GM21515 (cell line): Measurements from ENCODE around the gene LIF.

Experiments
- ATAC-seq: cut with Tn5 transposase; IDR thresholded peaks from one replicate; pipeline ENCODE4 v1.9.1; 2021; ENCODE audit not compliant: unreplicated experiment

LIF gene

DNA sequence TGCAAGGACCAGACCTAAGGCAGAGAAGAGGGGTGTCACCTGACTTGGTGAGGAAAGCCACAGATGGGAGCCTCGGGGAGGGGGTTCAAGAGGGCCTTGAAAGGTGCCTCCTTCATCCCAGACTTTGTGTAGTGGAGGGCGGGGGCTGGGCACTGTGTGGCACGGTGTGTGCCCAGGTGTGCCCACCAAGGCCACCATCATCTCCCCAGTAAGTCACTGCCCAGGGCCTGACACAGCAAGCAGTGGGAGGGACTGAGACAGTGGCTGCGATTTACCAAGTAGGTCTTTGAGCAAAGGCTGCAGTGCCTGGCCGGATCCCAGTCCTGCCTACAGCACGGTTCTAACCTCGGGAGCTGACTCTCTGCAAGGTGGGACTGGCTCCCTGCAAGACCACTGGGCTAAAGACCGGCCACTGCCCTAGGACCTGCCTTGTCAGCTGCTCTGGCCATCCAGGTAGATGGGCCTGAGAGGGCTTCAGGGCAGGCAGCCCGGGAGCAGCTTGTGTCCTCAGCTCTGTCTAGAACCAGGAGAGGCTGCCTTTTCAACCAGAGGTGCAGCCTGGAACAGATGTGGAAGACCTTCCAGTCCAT, 18.7 kb upstream of the LIF start:
- no peak for ATAC-seq

DNA sequence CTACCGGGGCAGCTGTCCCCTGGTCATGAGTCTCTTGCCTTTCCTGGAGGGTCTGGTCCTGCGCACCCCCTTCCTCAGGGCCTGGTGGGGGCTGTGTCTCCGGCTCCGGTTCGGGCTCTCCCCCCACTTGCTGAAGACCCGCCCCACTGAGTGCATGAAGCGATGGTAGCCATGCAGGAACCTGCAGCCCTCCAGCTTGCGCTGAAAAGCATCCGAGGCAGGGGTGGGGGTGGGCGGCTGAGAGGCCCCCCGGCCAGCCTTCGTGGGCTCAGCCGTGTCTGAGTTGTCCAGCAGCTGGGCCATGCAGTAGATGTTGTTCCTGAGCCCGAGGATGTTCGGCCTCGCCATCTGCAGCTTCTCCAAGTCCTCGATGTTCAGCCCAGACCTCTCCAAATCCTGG, 17.3 kb upstream of the LIF start:
- no peak for ATAC-seq

- no peak for ATAC-seq
Measured at GRCh38 chr22:30262917-30263741, 16.6 kb upstream of the LIF start.

DNA sequence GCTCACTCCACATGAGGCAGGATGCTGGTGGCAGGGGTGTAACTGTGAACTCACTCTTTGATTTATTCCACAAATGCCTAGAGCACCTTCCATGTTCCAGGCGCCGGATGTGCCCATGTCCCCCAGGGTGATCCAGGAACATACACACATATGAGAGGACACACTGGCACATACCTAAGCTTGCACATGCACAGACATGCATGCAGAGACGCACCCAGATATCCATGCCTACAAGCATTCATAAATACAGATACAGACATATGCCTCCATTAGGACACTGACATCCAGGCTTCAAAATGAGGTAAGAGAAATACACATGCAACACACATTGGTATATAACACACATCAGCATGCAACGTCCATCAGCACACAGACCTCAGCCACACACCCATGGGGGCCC, 15.6 kb upstream of the LIF start:
- ATAC-seq: no peak

GRCh38 chr22:30261134-30261533, 14.6 kb upstream of the LIF start:
- no peak for ATAC-seq

GRCh38 chr22:30260682-30261081, 14.1 kb upstream of the LIF start:
- ATAC-seq: no peak

DNA sequence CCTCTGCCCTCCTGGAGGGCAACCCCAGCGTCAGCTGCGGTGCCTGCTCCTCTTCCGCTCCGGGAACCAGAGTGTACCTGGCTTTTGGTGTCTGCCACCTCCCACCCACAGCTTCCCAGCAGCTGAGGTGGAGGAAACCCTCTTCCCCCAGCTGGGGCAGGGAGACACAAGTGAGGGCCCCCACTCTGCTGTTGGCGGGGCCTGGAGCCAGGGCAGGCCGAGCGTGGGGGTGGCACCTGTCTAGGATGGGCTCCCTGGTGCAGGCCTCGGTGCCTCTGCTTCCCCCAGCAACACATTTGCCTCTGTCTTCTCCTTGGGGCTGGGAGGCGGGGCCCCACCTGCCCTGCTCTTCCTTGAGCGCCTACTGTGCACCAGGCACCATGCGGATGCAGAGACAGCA, 13.7 kb upstream of the LIF start:
- ATAC-seq: no peak

GRCh38 chr22:30254314-30254713, 7.8 kb upstream of the LIF start:
- no peak for ATAC-seq

DNA sequence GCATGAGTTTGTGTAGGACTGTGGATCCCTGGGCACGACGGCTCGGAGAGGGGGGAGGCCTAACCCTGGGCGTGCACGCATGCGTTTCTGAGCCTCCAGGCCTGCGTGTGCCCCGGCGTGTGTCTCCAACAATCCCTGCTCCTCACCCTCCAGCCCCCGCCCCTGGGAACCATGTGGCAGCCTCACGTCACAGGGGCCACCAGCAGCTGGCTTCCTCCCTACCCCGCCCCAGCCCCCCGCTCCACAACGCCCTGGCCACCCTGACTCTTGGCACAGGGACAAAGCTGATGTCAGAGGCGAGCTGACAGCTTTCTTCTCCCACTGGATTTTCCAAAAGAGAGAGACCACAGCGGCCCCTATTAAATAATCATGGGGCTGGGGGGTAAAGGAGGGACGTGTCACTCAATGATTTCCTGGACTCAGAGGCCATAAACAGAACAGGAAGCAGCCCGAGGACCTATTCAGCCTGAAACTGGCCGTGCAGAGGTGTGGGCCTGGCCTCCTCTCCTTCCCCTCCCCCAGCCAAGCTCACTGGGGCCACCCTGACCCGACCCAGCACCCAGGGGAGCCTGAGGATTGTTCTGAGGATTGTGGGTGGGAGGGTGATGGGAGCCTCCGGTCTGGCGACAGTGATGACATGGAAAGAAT, 6.8 kb upstream of the LIF start:
- no peak for ATAC-seq

- ATAC-seq: no peak
Measured at GRCh38 chr22:30252411-30253204, 6.0 kb upstream of the LIF start.

DNA sequence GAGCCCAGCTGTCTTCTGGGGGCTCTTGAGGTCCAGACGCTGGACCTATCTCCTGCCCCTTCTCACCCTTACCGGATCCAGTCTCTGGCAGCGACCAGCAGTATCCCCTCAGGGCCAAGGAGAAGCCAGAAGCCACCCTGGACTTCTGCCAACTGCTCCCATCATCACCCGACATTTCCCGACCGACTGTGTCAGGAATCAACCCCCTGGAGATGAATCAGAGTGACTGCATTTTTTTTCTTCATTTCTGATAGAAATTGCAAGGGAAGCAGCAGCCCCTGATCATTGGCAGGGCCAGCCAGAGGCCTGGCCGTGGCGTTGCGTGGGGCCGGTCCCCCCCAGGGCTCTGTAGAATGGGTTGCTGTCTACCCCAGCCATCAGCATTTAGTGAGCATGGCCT, 5.2 kb upstream of the LIF start:
- ATAC-seq: no peak

DNA sequence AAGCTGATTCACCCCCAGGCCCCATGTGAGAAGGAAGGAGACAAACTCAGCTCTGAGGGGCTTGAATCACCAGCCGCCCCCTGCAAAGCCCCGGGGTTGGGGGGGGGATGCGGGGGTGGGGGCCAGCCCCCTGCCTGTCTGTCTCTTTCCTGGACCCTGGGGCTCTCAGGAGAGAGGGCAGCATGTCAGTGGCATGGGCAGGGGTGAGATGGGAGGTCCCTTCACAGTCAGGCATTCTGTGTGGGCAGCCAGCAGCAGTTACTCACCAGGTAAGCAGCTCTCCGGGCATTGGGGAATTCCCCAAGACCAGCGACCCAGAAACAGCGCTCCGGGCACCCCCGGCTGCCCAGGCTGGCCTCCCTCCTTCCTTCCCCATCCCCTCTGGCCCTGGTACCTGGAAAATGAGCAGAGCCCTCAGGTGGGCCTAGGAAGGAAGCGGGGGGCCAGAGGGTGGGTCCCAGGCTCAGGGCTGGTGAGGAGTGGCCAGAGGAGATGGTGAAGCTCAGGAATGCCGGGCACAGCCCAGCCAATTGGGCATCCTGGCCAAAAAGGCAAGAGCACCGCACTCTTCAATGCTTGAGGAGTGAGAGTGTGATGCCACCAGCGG, 4.2 kb upstream of the LIF start:
- ATAC-seq: no peak

DNA sequence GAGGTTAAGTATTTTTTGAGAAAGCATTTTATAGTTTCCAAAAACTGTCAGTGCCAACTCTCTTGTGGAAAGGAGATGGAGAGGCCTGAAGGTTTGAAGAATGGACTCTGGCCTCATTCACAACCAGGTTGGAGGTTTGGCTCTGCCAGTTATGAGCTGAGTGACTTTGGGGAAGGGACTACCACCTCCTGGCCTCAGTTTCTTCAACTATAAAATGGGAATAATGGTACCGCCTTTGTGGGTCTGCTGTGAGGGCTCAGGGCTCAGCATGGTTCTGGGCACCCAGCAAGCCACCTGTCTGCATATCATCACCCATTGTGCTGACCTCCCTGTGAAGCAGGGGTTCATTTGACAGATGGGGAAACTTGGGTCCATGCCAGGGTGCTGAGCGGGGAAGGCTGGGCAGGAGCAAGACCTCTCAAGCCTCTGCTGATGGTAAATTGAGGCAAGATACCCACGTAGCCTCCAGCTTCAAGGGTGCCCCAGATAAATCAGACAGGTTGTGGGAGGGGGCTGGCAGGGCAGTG, 3.5 kb upstream of the LIF start:
- ATAC-seq: no peak

DNA sequence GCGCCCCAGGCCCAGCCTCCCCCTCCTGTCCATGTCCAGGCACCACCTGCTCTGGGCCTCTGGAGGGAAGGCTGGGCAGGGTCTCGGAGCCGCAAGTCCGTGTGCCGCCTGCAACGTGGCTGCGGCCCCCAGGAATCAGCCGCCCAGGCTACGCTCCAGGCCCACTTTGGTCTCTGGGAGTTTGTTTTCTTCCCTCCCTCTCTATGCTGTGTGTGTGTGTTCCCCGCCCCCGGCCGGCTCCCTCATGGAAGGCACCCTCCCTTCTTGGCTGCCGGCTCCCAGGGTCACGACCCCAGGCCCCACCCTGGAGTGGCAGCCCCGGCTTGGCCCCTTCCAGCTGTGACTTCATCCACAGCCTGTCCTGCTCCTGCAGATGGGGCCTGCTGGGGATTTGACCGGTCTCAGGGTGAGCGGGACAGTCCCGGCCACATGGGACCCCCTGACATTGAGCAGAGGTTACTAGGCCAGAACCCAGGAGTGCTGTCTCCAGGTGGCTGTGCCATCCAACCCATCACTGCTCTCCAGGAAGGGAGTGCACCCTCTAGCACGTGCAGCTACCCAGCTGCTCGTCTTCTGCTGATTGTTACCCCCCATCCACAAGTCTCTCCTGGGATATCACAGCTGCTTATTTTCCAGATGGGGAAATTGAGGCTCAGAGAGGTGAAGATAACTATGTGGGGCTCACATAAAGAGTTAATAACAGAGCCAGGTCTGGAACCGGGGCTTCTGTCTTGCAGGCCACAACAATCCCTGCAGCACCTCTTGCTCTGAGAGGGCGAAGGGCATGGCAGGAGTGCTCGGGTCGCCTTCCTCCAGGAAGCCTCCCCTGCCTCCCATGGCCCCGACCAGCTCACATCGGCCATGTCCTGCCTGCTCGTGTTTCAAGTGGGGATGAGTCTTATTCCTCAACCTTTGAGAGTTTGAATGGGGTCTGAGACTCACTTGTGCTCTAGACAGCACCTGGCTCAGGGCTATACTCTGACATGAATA, 2.8 kb upstream of the LIF start:
- no peak for ATAC-seq

GRCh38 chr22:30248484-30248883, 1.9 kb upstream of the LIF start:
- ATAC-seq: no peak

DNA sequence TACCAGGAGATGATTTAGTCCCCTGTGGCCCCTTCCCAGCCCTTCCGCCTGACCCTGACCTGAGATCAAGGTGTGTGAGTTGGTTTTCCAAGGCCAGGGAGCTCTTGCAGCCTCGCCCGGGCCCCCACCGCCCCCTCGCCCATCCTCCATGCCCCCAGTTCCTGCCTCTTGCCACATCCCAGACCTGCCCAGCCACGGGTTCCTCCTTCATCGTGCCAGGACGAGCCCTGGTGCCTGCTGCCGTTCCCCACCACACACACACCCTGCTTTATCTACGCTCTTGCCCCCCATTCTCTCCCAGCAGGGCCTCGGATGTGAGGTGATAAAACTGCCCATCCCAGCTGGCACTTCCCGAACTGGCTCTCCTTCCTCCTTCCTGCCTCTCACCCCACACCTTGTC, 1.4 kb upstream of the LIF start:
- ATAC-seq: no peak

DNA sequence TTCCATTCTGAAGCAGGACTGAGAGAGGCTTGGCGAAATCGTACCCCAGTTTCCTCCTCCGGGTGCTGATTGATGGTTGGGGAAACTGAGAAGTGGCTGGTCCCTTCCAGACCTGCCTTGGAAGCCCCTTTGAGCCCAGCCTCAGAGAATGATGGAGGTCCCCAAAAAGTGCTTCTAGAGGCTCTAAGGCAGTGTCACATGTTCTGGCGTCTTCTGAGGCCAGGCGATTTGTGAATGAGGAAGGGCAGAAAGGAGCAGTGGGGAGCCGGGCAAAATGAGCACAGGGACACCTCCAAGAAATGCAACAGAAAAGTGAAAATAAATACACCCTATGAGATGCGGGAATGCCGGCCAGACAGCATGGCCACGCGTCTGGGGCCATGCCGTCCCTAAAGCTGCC, 1.0 kb upstream of the LIF start:
- ATAC-seq: no peak

GRCh38 chr22:30246814-30247376, 336 bp upstream of the LIF start:
- ATAC-seq: no peak

DNA sequence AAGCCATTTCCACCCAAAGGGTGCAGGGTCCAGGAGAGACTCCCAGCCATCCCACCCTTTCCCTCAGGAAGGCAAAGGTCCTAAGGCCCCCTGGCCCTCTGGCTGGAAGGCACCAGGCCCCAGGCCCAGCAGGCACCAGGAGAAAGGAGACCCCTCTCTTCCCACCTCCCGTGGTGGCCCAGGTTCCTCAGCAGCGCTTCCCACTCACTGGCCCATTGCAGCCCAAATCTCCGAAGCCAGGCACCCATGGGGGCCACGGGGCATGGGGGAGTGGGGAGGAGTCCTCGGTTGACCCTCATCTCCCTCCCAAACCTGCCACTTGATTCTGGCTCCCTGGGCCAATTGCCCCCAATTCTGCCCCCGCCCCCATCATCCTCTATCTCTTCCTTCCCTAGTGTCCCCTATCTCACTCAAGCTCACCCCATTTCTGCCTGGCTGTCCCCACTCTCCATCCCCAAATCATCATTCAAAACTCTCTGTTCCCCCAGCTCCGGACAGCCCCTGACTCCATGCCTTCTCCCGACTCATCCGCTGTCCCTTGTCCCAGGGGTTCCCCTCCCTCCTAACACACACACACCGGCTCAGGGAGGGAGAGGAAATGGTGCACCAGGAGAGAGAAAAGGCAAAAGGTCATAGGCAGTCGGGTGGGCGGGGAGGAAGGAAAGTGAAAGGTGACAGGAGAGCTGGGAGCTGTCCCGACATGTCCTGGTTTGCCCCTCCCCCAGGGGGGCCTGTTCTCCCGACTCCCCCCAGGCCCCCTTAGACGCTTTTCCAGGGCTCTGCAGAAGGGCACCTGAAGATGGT, 1.2 kb downstream of the LIF start:
- ATAC-seq: no peak
